GM12801 (cell line): ENCODE data around the gene PDE1A.

ENCODE experiments used
- CTCF ChIP-seq: IDR thresholded peaks from one replicate; pipeline ENCODE4 v1.5.1; 2011; ENCODE audit warnings: control low read depth; ENCODE audit not compliant: insufficient read length; ENCODE audit errors: extremely low read depth

PDE1A gene

GRCh38 chr2:182410120-182410519, 16.7 kb downstream of the PDE1A start:
- TF ChIP-seq CTCF = no peak

- TF ChIP-seq CTCF = no peak
These were observed 20.6 kb downstream of the PDE1A start for GRCh38 chr2:182406221-182406620.

GRCh38 chr2:182404975-182405561, 21.8 kb downstream of the PDE1A start:
- TF ChIP-seq CTCF = no peak

- no peak for TF ChIP-seq CTCF
These were observed 22.7 kb downstream of the PDE1A start for GRCh38 chr2:182404092-182404491.

- TF ChIP-seq CTCF = no peak
These were observed 33.5 kb downstream of the PDE1A start for GRCh38 chr2:182393270-182393760.

GRCh38 chr2:182391443-182391842, 35.4 kb downstream of the PDE1A start:
- TF ChIP-seq CTCF = no peak

GRCh38 chr2:182384860-182385259, 42.0 kb downstream of the PDE1A start:
- TF ChIP-seq CTCF = no peak
